SK-N-MC (cell line): Measurements from ENCODE around the gene MARCHF2.

ENCODE experiments used
- EZH2 ChIP-seq: fragments of 200-600 bp; sonication (generic); IDR thresholded peaks from one replicate; pipeline ENCODE4 v1.6.1; 2017; ENCODE audit warnings: antibody characterized with exemption
- FOXP2 ChIP-seq: optimal IDR thresholded peaks from 2 replicates; pipeline ENCODE3; 2011; ENCODE audit warnings: mild to moderate bottlenecking, moderate library complexity; ENCODE audit not compliant: insufficient read depth; ENCODE audit errors: extremely low read length, control extremely low read depth
- POLR2AphosphoS5 ChIP-seq: IDR thresholded peaks from 2 replicates; pipeline ENCODE4 v1.6.1; 2012; ENCODE audit warnings: mild to moderate bottlenecking, low read depth, low read length, borderline replicate concordance

DNA sequence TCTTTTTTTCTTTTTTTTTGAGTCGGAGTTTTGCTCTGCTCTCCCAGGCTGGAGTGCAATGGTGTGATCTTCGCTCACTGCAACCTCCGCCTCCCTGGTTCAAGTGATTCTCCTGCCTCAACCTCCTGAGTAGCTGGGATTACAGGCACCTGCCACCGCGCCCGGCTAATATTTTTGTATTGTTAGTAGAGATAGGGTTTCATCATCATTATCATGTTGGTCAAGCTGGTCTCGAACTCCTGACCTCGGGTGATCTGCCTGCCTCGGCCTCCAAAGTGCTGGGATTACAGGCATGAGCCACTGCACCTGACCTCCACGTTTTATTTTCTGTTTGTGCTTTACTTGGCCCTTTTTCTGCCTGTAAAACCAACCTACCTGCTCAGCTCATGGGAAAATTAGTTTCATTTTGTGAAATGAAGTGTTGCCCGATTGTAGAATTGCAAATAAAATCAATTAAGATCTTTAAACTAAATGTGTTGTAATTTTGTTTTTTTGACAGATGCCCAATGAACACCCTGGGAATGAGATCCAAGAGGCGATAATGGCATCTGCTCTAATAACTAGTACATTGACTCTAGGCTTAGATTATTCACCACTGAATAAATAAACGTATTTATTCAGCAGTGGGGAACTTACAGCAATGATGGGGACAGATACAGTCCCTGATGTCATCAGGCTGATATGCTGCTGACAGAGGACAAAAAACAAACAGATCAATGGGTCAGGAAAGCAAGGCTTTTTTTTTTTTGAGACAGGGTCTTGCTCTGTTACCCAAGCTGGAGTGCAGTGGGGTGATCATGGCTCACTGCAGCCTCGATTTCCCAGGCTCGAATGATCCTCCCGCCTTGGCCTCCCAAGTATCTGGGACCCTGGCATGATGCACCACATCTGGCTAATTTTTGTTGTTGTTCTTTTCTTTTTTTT is 25.2 kb upstream of the MARCHF2 start:
- no peak for TF ChIP-seq POLR2AphosphoS5
- TF ChIP-seq FOXP2, result no peak
- no peak for TF ChIP-seq EZH2
